Activated T-helper 9 cell treated with anti-CD3 and anti-CD28 coated beads, Interleukin-2, amount 50 U/mL, for 16 hours (primary cell): ENCODE measurements around the gene POTED.
"Not testable (repeated sequence)": the region's sequence is repeated elsewhere in the genome, so short reads cannot be mapped to it uniquely, and the experiment has no call there.

Source experiments
- DNase-seq: peaks from one replicate; pipeline ENCODE4 v3.0.0-alpha.2; 2020; ENCODE audit warnings: low read depth

POTED gene

DNA sequence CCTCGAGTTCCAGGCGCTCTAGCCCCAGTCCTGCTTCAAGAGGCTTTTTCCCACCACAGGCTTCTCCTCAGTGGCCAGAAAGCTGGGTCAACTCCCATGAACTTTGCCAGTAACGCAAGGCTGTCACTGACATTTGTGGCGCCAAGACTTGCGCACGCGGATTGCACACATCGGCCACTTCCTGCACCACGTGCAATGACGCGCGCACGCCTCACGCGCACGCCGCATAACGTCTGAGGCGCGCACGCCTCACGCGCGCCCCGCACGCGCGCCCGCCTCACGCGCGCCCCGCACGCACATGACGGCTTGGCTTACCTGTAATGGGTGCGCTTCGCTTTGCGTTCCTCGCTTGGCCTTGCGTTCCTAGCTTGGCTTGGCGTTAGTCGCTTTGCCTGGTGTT is at the start of gene POTED:
POTED (plus strand) TSS at position 301 of the 400 bp plus-strand sequence. CDS start 452 bp downstream, outside the sequence.
- DNase-seq: not testable (repeated sequence)

DNA sequence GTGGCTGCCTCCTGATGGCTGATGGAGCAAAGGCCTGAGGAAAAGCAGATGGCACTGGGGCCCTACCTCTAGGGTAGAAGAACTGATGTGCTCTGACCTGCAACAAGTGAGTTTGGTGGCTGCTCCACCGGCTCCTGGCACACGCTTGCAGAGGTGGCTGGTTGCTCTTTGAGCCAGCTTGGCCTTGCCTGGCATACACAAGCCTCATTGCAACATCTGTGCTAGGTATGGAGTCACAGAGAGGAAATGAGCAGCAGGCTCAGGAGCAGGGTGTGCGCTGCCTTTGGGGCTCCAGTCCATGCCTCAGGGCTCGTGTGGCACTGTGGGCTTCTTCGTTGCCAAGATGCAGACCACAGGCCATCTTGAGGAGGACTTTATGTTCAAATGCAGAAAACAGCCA is 40.5 kb downstream of the POTED start:
- DNase-seq: not testable (repeated sequence)

DNA sequence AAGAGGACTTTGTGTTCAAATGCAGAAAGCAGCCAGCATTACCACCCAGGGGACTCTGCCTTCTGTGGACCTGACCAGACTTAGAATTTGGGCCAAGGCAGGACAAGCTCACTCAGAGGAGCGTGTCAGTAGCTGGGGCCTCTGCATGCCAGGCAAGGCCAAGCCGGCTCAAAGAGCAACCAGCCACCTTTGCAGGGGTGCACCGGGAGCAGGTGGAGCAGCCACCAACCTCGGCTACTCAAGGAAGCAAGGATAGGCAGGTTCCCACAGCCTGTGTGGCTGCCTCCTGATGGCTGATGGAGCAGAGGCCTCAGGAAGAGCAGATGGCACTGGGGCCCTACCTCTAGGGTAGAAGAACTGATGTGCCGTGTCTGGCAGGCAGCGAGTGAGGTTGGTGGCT is 42.2 kb downstream of the POTED start:
- not testable (repeated sequence) for DNase-seq
